Measurements from ENCODE around the gene TSPAN2. TPM values are rescaled to one million over a fixed set of nuclear protein-coding genes. Genes with fewer than 3 reads are reported as not detected.

Gene TSPAN2
- total RNA-seq, 1 donor = 0.18 TPM

- no peak for TF ChIP-seq CTCF (IDR thresholded peaks at IDR 0.05; ENCODE audit: insufficient read depth, low read length)
- H3K4me3 ChIP-seq (ENCODE audit: low read depth, low read length) = no peak overlapping the region
- no peak for DNase-seq (ENCODE audit: low read depth)
These were observed 37.2 kb upstream of the TSPAN2 start for GRCh38 chr1:115126516-115126915.

- no peak overlapping the region for H3K4me3 ChIP-seq (ENCODE audit: low read depth, low read length)
- DNase-seq (ENCODE audit: low read depth) = no peak
- TF ChIP-seq CTCF (IDR thresholded peaks at IDR 0.05; ENCODE audit: insufficient read depth, low read length) = no peak
These were observed 33.8 kb upstream of the TSPAN2 start for GRCh38 chr1:115123116-115123515.

GRCh38 chr1:115121793-115122192 lies 32.5 kb upstream of the TSPAN2 start:
- no peak overlapping the region for H3K4me3 ChIP-seq (ENCODE audit: low read depth, low read length)
- DNase-seq (ENCODE audit: low read depth) = no peak
- TF ChIP-seq CTCF (IDR thresholded peaks at IDR 0.05; ENCODE audit: insufficient read depth, low read length) = no peak

GRCh38 chr1:115120296-115120695 lies 31.0 kb upstream of the TSPAN2 start:
- H3K4me3 ChIP-seq (ENCODE audit: low read depth, low read length) = no peak overlapping the region
- no peak for TF ChIP-seq CTCF (IDR thresholded peaks at IDR 0.05; ENCODE audit: insufficient read depth, low read length)
- no peak for DNase-seq (ENCODE audit: low read depth)

GRCh38 chr1:115118611-115119010 lies 29.3 kb upstream of the TSPAN2 start:
- no peak overlapping the region for H3K4me3 ChIP-seq (ENCODE audit: low read depth, low read length)
- no peak for TF ChIP-seq CTCF (IDR thresholded peaks at IDR 0.05; ENCODE audit: insufficient read depth, low read length)
- no peak for DNase-seq (ENCODE audit: low read depth)

- no peak for TF ChIP-seq CTCF (IDR thresholded peaks at IDR 0.05; ENCODE audit: insufficient read depth, low read length)
- H3K4me3 ChIP-seq (ENCODE audit: low read depth, low read length) = no peak overlapping the region
- no peak for DNase-seq (ENCODE audit: low read depth)
These were observed 28.8 kb upstream of the TSPAN2 start for GRCh38 chr1:115118086-115118485.

GRCh38 chr1:115117298-115117697 lies 28.0 kb upstream of the TSPAN2 start:
- H3K4me3 ChIP-seq (ENCODE audit: low read depth, low read length) = no peak overlapping the region
- DNase-seq (ENCODE audit: low read depth) = no peak
- no peak for TF ChIP-seq CTCF (IDR thresholded peaks at IDR 0.05; ENCODE audit: insufficient read depth, low read length)

All from fibroblast of the aortic adventitia (primary cell).